A673 (cell line): ENCODE measurements around the gene PHKB.
"Not testable (repeated sequence)": the region's sequence is repeated elsewhere in the genome, so short reads cannot be mapped to it uniquely, and the experiment has no call there.

Experiments
- EZH2 ChIP-seq: fragments of 200-600 bp; sonication (generic); IDR thresholded peaks from 2 replicates; pipeline ENCODE4 v1.6.1; 2017; ENCODE audit warnings: borderline replicate concordance, low read depth, mild to moderate bottlenecking, mixed read lengths, antibody characterized with exemption, low read length; ENCODE audit not compliant: poor library complexity, severe bottlenecking
- TF ChIP-seq, protein P1 (sequence below): fragments of 300-800, 200-600 bp; sonication (generic); conservative IDR thresholded peaks from 2 replicates; pipeline ENCODE4 v1.5.1; 2017; ENCODE audit warnings: low read depth, mild to moderate bottlenecking, antibody characterized with exemption, low read length, moderate library complexity, mixed read lengths

GRCh38 chr16:47473004-47473403 is 11.9 kb downstream of the PHKB start:
- TF ChIP-seq, protein P1, sequence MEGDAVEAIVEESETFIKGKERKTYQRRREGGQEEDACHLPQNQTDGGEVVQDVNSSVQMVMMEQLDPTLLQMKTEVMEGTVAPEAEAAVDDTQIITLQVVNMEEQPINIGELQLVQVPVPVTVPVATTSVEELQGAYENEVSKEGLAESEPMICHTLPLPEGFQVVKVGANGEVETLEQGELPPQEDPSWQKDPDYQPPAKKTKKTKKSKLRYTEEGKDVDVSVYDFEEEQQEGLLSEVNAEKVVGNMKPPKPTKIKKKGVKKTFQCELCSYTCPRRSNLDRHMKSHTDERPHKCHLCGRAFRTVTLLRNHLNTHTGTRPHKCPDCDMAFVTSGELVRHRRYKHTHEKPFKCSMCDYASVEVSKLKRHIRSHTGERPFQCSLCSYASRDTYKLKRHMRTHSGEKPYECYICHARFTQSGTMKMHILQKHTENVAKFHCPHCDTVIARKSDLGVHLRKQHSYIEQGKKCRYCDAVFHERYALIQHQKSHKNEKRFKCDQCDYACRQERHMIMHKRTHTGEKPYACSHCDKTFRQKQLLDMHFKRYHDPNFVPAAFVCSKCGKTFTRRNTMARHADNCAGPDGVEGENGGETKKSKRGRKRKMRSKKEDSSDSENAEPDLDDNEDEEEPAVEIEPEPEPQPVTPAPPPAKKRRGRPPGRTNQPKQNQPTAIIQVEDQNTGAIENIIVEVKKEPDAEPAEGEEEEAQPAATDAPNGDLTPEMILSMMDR: not testable (repeated sequence)
- not testable (repeated sequence) for TF ChIP-seq EZH2
